ENCODE data around the gene AP4M1.

- TF ChIP-seq, protein P1, sequence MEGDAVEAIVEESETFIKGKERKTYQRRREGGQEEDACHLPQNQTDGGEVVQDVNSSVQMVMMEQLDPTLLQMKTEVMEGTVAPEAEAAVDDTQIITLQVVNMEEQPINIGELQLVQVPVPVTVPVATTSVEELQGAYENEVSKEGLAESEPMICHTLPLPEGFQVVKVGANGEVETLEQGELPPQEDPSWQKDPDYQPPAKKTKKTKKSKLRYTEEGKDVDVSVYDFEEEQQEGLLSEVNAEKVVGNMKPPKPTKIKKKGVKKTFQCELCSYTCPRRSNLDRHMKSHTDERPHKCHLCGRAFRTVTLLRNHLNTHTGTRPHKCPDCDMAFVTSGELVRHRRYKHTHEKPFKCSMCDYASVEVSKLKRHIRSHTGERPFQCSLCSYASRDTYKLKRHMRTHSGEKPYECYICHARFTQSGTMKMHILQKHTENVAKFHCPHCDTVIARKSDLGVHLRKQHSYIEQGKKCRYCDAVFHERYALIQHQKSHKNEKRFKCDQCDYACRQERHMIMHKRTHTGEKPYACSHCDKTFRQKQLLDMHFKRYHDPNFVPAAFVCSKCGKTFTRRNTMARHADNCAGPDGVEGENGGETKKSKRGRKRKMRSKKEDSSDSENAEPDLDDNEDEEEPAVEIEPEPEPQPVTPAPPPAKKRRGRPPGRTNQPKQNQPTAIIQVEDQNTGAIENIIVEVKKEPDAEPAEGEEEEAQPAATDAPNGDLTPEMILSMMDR (conservative IDR thresholded peaks at IDR 0.05; ENCODE audit: low read depth, low read length): no peak
- no peak for TF ChIP-seq EZH2 (IDR thresholded peaks at IDR 0.05; ENCODE audit: borderline replicate concordance, low read depth, low read length, poor library complexity, severe bottlenecking)
These were observed 25.8 kb downstream of the AP4M1 start, which contains the start of gene MBLAC1 for GRCh38 chr7:100126931-100127865.
